GM19372 (cell line): ENCODE data around the gene SLC15A5.

Experiments
- ATAC-seq: cut with Tn5 transposase; IDR thresholded peaks from one replicate; pipeline ENCODE4 v1.9.1; 2021; ENCODE audit warnings: mild to moderate bottlenecking, low read depth, moderate library complexity; ENCODE audit not compliant: unreplicated experiment

The SLC15A5 gene

DNA sequence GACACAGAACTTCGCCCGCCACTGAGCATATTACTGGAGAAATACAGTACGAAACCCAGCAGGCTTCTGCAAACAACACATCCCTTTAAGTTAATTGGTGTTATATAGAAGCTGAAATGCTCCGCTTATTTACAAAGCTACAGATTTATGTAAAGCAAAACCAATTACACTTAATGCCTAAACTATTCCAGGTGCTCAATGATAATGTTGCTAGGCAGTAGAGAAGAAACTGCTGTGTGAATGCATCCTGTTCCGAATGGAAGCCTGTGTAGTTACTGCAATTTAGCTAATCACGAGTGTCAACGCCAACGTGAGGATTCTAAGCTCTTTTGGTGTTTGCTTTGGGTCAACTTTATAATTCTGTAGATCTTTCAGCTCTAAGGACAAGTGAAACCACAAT, 89.8 kb downstream of the SLC15A5 start:
- no peak for ATAC-seq

DNA sequence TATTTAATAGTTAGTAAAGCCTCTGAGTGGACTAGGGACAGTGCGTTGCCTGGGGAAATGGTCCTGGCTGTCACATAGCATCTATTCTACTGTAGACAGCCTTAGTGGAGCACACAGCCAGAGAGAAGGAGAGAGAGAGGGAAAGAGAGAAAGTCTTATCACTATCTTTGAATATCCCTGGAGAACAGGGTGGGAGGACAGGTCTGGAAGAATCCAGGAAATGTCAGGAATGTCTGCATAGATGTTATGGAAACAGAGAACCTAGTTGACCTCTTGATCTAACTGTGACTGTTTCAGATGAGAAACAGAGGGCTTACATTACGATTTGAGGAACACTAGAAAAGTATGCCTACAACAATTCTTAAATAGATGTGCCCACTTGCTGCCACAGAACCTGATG, 92.8 kb downstream of the SLC15A5 start:
- ATAC-seq, result no peak

DNA sequence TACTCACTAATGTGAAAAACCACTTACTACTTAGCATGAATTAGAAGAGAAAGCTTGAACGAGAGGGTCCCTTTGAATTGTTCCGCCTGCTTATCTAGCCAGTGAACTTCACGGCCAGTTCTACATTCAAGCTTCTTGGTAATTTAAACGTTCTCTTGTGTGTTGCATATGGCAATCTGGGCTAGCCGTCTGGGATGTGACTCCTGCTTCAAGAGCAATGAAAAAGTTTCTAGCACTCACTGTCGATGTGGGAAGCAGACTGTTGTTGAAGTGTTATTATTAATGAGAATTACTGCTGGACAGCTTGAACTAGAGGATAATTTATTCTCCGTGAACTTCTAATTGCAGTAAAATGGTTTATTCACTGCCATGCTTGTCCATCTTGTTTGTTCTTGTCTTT, 93.9 kb downstream of the SLC15A5 start:
- ATAC-seq, result no peak

DNA sequence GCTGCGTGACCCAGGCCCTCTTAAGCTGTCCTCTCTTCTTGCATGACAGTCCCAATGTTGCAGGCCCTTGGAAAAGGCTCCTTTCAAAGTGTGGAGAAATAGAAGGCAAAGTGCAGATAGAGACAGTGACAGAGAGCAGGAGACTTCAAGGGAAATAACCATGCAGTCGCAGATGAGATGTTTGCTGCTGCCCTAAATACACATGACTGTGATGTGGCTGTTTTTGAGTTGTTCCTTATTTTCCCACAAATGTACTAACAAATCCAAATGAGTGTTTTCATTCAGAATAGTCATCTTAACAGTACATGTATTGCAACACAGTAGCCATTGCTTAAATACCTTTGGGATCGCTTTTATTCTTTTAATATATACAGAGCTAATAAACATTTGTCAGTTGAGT, 101.6 kb downstream of the SLC15A5 start:
- ATAC-seq, result no peak

DNA sequence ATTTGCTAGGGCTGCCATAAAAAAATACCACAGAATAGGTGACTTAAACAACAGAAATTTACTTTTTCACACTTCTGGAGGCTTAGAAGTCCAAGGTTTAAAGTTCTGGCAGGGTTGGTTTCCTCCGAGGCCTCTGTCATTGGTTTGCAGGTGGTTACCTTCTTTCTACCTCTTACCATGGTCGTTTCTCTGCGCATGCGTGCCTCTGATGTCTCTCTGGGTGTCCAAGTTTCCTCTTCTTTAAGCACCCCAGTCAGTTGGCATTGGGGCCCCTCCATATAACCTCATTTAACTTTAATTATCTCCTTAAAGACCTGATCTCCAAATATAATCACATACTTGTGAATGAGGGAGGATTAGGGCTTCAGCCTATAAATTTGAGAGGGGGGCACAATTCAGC, 103.2 kb downstream of the SLC15A5 start:
- no peak for ATAC-seq

DNA sequence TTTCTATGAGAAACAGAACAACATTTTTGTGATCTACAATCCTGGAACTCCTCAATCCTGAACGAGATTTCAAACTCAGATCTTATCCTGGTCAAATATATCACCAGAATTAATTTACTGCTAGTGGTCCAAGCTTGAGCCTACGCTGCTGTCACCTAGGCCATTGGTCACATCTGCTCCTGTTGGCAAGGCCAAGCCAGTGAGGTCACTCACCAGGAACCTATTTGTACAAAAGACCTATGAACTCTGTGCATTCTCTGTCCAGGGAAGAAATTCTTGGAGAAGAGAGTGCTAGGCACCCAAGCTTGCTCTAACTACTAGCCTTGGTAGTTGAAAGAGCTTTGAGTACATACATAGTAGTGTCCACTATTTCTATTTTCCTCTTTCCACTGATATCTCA, 106.1 kb downstream of the SLC15A5 start:
- no peak for ATAC-seq

DNA sequence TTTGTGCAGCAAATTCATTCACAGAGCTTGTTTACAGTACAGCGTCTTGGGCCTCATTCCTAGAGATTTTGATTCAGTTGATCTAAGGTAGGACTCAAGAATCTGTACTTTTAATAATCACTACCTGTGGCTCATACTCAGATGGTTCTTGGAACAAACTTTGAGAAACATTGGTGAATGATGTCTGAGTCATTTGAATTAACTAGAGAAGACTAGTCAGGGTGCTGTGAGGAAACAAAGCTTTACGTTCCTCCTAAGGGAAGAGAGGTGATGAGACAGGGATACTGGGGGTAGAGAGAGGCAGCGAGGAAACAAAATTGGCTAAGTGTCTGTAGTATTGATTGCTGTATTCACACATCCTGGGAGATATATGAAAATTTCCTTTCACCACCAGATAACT, 109.4 kb downstream of the SLC15A5 start:
- ATAC-seq, result no peak

DNA sequence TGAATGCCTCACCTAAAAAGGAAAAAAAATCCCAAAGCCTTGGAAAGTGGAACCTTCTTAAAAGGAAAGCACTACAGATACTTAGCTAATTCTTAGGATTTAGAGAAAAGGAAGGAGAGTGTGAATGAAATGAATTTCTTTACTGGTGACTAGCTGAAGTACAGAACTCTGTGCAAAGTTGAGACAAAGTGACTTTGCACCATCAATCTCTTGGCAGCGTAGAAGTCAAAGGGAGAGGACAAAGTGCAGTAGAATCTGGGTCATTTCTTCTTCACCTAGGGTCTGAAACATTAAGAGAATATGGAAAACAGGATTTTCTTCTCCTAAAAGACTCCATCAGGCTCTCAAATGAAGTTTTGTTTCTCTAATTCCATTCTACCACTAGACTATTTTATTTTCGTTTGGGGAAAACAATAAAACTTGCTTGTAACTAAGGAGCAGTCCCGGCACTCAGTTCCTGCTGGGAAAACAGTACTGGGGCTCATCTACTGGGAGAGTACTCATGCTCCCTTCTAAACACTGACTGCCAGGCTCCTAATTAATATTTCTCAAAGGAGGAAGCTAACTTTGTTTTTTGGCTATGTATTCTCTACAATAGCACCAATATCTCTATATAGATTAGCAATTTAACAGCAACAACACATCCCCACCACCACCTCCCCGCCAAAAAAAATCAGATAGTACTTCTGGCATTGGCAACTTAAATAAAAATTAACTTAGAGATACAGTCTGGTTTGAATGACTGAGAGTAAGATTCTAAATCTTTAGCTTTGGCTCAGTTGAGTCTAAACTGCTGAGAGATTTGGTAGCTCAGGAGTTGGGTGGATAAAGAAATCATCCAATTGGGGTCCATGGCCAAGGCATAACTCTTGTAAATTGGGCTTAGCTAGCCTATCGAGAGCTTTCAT, 110.7 kb downstream of the SLC15A5 start:
- no peak for ATAC-seq

DNA sequence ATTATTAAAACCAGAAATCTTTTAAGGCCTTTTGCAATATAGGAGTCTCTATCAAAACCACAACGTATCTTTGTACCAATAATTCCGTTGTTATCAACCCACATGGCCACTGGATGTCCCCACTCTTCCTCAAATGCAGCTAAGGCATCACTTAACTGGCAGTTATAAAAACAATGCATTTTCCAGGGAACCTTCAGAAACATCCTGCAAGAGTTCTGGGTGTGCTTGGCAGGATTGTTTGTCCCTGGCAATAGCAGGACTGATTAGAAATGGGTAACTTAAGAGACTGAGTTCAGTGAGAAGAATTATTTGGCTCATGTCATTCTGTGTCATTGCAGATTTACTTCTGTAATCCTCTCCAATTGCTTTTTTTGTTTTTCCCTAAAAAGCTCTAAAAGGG, 112.0 kb downstream of the SLC15A5 start:
- ATAC-seq, result no peak

DNA sequence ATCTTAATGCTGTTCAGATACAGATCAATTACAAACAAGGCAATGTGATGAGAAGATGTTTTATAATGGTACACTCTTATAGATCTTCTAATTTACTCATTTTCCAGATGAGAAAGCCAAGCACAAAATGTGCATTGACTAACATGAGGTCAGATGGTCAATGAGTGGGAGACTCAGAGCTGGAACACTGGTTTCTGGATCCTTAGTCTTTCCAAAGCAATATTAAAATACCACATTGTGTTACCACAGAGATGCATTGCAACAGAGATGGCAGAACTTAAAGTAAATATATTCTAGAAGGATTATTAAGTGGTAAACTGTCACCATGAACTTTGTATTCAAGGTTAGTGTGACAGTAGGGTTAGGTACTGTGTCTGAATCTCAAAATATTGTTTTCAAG, 113.6 kb downstream of the SLC15A5 start:
- no peak for ATAC-seq

DNA sequence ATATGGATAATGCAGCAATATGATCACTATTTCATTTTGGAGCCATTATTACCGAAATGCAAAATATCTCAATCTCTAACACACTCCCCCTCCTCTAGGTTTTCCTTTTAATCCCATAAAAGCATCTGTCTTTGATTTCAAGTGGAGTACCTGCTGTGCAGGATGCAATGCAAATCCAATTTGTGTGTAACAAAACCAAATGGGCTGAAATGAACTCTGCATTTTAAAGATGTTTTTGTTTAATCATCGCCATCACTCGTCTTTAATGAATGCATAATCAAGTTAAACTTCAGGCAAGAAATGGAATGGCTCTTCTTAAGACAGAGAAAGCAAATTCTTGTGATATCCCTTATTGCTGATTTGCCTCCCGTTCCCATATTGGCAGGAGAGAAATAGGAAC, 114.3 kb downstream of the SLC15A5 start:
- no peak for ATAC-seq

DNA sequence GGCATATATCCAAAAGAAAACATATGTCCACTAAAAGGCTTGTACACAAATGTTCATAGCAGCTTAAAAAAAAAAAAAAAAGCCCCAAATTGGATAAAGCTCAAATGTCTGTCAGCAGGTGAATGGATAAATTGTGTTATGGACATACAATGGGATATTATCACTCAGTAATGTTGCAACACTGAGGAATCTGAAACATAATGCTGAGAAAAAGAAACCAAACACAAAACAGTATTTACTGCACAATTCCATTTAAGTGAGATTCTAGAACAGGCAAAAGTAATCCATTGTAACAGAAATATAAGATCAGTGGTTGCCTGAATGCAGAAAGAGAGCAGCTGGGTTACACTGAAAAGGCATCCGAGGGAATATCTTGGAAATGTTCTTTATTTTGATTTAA, 117.9 kb downstream of the SLC15A5 start:
- no peak for ATAC-seq

DNA sequence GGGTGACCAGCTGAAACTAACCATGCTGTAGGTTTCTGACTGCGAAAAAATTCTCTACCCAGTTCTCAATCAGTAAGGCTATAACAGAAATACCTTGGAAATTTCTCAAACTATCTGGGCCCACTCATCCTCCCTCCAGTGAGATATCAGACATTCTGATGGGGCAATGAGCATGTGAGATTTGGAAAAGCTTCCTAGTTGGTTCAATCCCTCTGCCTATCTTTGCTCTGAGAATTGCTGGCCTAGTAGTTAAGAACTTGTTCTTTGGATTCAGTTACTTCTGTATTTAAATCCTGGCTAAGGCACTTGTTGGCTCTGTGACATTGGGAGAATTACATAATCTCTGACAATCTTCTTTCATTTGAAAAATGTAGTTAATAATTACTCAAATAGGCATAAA, 119.4 kb downstream of the SLC15A5 start:
- no peak for ATAC-seq

DNA sequence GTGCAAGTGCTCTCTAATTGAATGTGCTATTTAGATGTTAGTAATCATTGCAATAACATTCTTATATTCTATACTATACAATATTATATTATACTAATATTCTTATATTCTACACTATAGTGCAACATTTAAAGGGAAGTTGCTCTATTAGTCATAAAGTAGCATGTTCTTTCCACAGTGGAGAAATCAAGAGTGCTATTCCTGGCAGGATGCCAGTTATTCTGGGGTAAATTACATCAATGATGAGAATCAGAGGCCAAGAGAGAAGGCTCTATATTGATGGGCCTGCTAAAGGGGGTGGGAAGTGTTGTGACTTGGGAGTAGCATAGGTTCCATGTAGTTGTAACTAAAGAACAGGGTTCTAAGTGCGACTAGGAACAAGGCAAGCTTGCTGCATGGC, 121.5 kb downstream of the SLC15A5 start:
- ATAC-seq, result no peak

DNA sequence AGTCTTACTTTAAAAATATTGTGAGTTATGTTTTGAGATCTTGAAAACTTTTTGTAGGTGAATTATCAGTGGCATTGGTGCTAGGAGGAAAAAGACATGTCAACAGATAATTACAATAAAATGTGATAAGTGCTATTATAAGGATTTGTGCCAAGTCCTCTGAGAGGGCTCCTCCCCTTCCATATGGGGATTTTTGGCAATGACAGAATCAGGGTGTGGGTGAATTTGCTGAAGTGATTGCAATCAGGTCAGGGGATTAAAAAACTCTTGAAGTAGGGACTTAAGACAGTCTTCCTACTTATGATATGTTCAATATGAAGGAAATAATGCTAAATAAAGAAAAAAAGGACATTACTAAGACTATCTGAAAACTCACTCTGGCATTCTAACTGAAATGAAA, 122.5 kb downstream of the SLC15A5 start:
- ATAC-seq, result no peak

DNA sequence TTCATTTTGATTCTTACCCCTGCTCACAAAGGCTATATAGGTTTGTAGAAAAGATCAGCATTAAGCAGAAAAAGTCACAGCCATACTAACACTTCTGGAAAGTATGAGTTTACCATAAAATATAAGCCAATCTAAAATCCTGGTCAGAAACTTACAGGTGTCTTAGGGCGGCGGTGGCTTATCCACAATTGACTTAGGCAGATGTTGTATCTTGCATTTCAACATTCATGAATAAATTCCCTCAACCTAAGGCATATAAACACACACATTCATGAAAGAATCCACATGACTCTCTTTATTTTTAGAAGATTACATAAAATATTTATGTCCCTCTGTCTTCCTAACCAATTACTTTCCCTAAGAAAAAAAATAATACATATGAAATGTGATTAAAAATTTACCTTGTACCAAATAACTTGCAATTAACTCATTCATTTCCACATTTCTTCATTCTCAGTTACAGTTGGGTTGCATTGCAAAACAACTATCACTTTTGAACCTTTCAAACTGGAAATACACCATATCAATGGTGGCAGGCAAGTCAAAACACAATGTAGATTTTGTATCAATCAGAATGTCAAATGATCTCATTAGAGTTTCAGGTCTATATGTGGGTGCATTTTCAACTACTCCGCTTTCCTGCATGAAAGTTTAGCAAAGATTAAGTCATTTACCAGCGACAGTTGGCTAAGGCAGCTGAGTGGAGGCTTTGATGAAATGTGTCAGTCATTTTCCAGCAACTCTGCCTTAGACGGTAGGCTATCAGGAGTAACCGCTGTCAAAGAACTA, 124.4 kb downstream of the SLC15A5 start:
- no peak for ATAC-seq

DNA sequence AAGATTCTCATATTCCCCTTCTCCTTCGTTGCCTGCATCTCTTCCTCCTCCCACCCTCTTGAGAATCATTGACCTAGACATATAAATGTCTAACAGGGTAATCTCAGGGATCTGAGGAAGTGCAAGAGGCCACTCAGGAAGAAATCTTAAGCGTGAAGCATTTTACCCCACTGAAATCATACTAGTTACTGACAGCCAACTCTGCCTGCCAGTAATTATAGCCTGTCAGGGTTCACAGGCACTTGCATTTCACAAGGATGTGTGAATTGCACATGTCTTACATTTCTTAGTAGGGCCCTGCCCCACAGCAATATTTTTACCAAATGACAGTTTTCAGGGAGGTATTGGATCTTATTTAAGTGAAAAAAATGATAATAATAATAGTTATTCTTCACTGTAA, 127.2 kb downstream of the SLC15A5 start:
- no peak for ATAC-seq

DNA sequence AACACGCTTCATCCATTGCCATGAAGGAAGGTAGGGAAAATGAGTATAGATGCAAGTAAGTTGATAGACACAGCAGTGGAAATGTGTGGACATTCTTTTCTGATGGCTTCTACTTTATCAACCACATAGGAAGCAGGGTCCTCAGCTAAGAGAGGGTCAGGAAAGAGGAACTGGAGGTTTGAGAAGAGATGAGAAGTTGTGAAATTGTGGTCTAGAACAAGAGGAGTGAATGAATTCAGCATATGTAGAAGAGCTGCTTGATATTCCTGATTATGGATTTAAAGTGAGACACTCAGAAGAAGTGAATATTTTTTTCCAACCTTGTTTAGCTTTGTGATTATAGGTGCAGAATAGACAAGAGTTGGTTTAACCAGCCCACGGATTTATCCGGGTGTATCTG, 128.5 kb downstream of the SLC15A5 start:
- no peak for ATAC-seq
